ENCODE measurements around the gene C1QTNF8. TPM values are rescaled to one million over a fixed set of nuclear protein-coding genes. Genes with fewer than 3 reads are reported as not detected.
A peak's percentile ranks its signal among the peaks of the same experiment; 100 is the strongest.

C1QTNF8 gene
- total and polyA plus RNA-seq, 2 of the 8 experiments (the other 6 are each of a cell fraction or from before 2014, with no cell fraction given) = not detected

GRCh38 chr16:1063728-1064127 is 32.3 kb downstream of the C1QTNF8 start:
- CTCF ChIA-PET (ENCODE audit: partially characterized antibody) = no interaction called here
- no peak overlapping the region for H2BK15ac ChIP-seq (ENCODE audit: low read length)
- H2BK20ac ChIP-seq (ENCODE audit: low read length) = no peak overlapping the region
- no peak overlapping the region for H3K9ac ChIP-seq (replicated peaks in 1 of 4; ENCODE audit: extremely low read depth in 1 of 4, low read depth in 3 of 4, low read length in 3 of 4)
- H3K14ac ChIP-seq (ENCODE audit: insufficient read length) = no peak overlapping the region
- no peak overlapping the region for H4K91ac ChIP-seq (replicated peaks; ENCODE audit: insufficient read length, low read length)
- no peak overlapping the region for H2AFZ ChIP-seq (ENCODE audit: low read length)
- H4K5ac ChIP-seq (ENCODE audit: insufficient read length, low read depth, low read length) = no peak overlapping the region
- no peaks in the 10 kb centered on the region for H3K79me1 ChIP-seq (ENCODE audit: low read depth, low read length)
- no peaks in the 10 kb centered on the region for H3K23me2 ChIP-seq (ENCODE audit: low read depth, low read length)
- no peaks in the 10 kb centered on the region for H3K36me3 ChIP-seq (ENCODE audit: control insufficient read depth in 2 of 4, insufficient read depth in 4 of 4, low read length in 3 of 4)
- H3K56ac ChIP-seq (replicated peaks; ENCODE audit: insufficient read length, low read depth, low read length) = no peak overlapping the region
- no peak overlapping the region for H4K8ac ChIP-seq (ENCODE audit: extremely low read depth, insufficient read depth, low read length)
- no peak overlapping the region for H3K27ac ChIP-seq (ENCODE audit: low read depth, low read length)
- no peak overlapping the region for H3K4me2 ChIP-seq (ENCODE audit: insufficient read depth in 1 of 2, low read depth in 2 of 2, low read length in 2 of 2)
- H3K79me2 ChIP-seq (ENCODE audit: control insufficient read depth in 1 of 2, insufficient read depth in 2 of 2, low read length in 2 of 2) = no peaks in the 10 kb centered on the region
- no peak overlapping the region for H3K4ac ChIP-seq (replicated peaks; ENCODE audit: insufficient read length, low read depth, low read length)
- 0 out of 4 replicates have a peak, but pooled peaks cover 0 to 6% of the 10 kb centered on the region in 2 experiments for H3K9me3 ChIP-seq (ENCODE audit: insufficient read depth in 2 of 2, low read depth in 1 of 2, low read length in 1 of 2)
- H4K20me1 ChIP-seq (replicated peaks in 1 of 2; ENCODE audit: control insufficient read depth in 1 of 2, insufficient read depth in 2 of 2, low read length in 2 of 2) = peaks cover 0 to 2% of the 10 kb centered on the region in 2 experiments
- no peak overlapping the region for H3K23ac ChIP-seq (ENCODE audit: insufficient read length)
- H3K18ac ChIP-seq (ENCODE audit: extremely low read depth, low read length) = no peak overlapping the region
- 90% methylated on average over 21 of the region's 21 CpGs; no CpG with 5 or more reads in 1 of the 2 experiments for WGBS, 2 experiments (ENCODE audit: extremely low coverage in 1 of 2, insufficient coverage in 1 of 2, insufficient read length in 1 of 2, insufficient replicate concordance in 2 of 2, low coverage in 1 of 2, low lambda C conversion rate in 2 of 2, missing lambda C conversion rate in 1 of 2)
- POLR2A ChIA-PET (ENCODE audit: partially characterized antibody) = no interaction called here
- H3K4me1 ChIP-seq (replicated peaks in 1 of 4; ENCODE audit: control insufficient read depth in 3 of 4, insufficient read depth in 4 of 4, low read length in 3 of 4) = no peaks in the 10 kb centered on the region; a peak in 1 of 7 replicates
- DNase-seq (ENCODE audit: low read depth in 1 of 2, low spot score in 2 of 2) = no peak
- peak overlapping the region; percentile 39; the same call in 1 of the 2 replicates for H2AK5ac ChIP-seq (ENCODE audit: low read depth, low read length)
- no peak for FAIRE-seq
- no peaks in the 10 kb centered on the region for H3K27me3 ChIP-seq (replicated peaks in 1 of 4; ENCODE audit: control insufficient read depth in 3 of 4, extremely low read depth in 1 of 4, insufficient read depth in 3 of 4, low read length in 3 of 4)
- no peak overlapping the region for H2BK12ac ChIP-seq (ENCODE audit: low read depth, low read length)
- H2BK120ac ChIP-seq (replicated peaks; ENCODE audit: low read depth, low read length) = no peak overlapping the region
- no peak overlapping the region for H2BK5ac ChIP-seq (ENCODE audit: low read depth, low read length)
- no peak overlapping the region for H3K4me3 ChIP-seq (ENCODE audit: extremely low read depth in 1 of 4, insufficient read depth in 2 of 4, low read depth in 3 of 4, low read length in 4 of 4)
- TF ChIP-seq BCL11A (IDR thresholded peaks at IDR 0.05; ENCODE audit: low read depth in 2 of 2, low read length in 2 of 2) = no peak
- no peak for TF ChIP-seq TEAD4 (IDR thresholded peaks at IDR 0.05; ENCODE audit: low read depth, low read length)
- no peak for TF ChIP-seq SAP30 (IDR thresholded peaks at IDR 0.05; ENCODE audit: insufficient read depth, insufficient replicate concordance, low read length)

Data from H1 (cell line).